Dedifferentiated amniotic fluid mesenchymal stem cell (primary cell): ENCODE data around the gene SEMA4B.
"Not testable (repeated sequence)": the region's sequence is repeated elsewhere in the genome, so short reads cannot be mapped to it uniquely, and the experiment has no call there.

Experiments used
- DNase-seq: peaks from one replicate; pipeline ENCODE4 v3.0.0-alpha.2; 2016; ENCODE audit errors: extremely low spot score

Gene SEMA4B

GRCh38 chr15:90184119-90184785, 16.9 kb upstream of the SEMA4B start:
- no peak for DNase-seq

GRCh38 chr15:90184786-90185704, 16.1 kb upstream of the SEMA4B start:
- no peak for DNase-seq

GRCh38 chr15:90187257-90187868, 13.8 kb upstream of the SEMA4B start:
- no peak for DNase-seq

GRCh38 chr15:90188065-90188464, 13.1 kb upstream of the SEMA4B start:
- DNase-seq, result not testable (repeated sequence)

GRCh38 chr15:90188914-90189748, 12.0 kb upstream of the SEMA4B start:
- DNase-seq, result no peak

GRCh38 chr15:90189781-90190467, 11.2 kb upstream of the SEMA4B start:
- no peak for DNase-seq

- no peak for DNase-seq
These were observed 10.4 kb upstream of the SEMA4B start for GRCh38 chr15:90190606-90191343.

GRCh38 chr15:90191344-90191687, 9.8 kb upstream of the SEMA4B start:
- DNase-seq, result no peak

- no peak for DNase-seq
These were observed 9.2 kb upstream of the SEMA4B start for GRCh38 chr15:90191794-90192509.

- DNase-seq, result no peak
These were observed 8.0 kb upstream of the SEMA4B start for GRCh38 chr15:90192961-90193786.

GRCh38 chr15:90194655-90195054, 6.5 kb upstream of the SEMA4B start:
- DNase-seq, result no peak

- DNase-seq, result no peak
These were observed 498 bp upstream of the SEMA4B start for GRCh38 chr15:90200534-90201129.

GRCh38 chr15:90201944-90202375, 830 bp downstream of the SEMA4B start:
- no peak for DNase-seq

GRCh38 chr15:90202929-90203328, 1.8 kb downstream of the SEMA4B start:
- DNase-seq, result no peak

GRCh38 chr15:90203473-90203872, 2.3 kb downstream of the SEMA4B start:
- DNase-seq, result no peak

- DNase-seq, result no peak
These were observed 2.8 kb downstream of the SEMA4B start for GRCh38 chr15:90203922-90204321.

- DNase-seq, result no peak
These were observed 4.1 kb downstream of the SEMA4B start for GRCh38 chr15:90205050-90205848.

- DNase-seq, result no peak
These were observed 4.8 kb downstream of the SEMA4B start for GRCh38 chr15:90205886-90206285.
